Measurements from ENCODE around the gene SDSL. TPM values are rescaled to one million over a fixed set of nuclear protein-coding genes. Genes with fewer than 3 reads are reported as not detected.

The SDSL gene
- total and polyA plus RNA-seq, 2 of the 13 experiments (the other 11 are each of a cell fraction or from before 2014, with no cell fraction given) = 1.2 to 1.7 TPM

GRCh38 chr12:113479590-113480335 is 57.6 kb downstream of the SDSL start (continued):
- TF ChIP-seq SNAPC4 (CRISPR knock-in tag; IDR thresholded peaks at IDR 0.05) (0 out of 2 replicates have a peak, but pooled peaks have one; percentile 27), CBX1 (IDR thresholded peaks at IDR 0.05; ENCODE audit: low read depth) (no peak), ZNF274 (CRISPR knock-in tag; IDR thresholded peaks at IDR 0.05) (no peak), HIC2 (CRISPR knock-in tag; IDR thresholded peaks at IDR 0.05; ENCODE audit: low read depth) (no peak), GATAD2A (CRISPR knock-in tag; IDR thresholded peaks at IDR 0.05) (no peak), AGO2 (optimal IDR thresholded peaks at IDR 0.05; ENCODE audit: low read depth, low read length) (no peak), ZSCAN5A (CRISPR knock-in tag; IDR thresholded peaks at IDR 0.05; ENCODE audit: borderline replicate concordance) (no peak), ZNF609 (CRISPR knock-in tag; IDR thresholded peaks at IDR 0.05; ENCODE audit: borderline replicate concordance) (no peak)
- TF ChIP-seq, protein P1, sequence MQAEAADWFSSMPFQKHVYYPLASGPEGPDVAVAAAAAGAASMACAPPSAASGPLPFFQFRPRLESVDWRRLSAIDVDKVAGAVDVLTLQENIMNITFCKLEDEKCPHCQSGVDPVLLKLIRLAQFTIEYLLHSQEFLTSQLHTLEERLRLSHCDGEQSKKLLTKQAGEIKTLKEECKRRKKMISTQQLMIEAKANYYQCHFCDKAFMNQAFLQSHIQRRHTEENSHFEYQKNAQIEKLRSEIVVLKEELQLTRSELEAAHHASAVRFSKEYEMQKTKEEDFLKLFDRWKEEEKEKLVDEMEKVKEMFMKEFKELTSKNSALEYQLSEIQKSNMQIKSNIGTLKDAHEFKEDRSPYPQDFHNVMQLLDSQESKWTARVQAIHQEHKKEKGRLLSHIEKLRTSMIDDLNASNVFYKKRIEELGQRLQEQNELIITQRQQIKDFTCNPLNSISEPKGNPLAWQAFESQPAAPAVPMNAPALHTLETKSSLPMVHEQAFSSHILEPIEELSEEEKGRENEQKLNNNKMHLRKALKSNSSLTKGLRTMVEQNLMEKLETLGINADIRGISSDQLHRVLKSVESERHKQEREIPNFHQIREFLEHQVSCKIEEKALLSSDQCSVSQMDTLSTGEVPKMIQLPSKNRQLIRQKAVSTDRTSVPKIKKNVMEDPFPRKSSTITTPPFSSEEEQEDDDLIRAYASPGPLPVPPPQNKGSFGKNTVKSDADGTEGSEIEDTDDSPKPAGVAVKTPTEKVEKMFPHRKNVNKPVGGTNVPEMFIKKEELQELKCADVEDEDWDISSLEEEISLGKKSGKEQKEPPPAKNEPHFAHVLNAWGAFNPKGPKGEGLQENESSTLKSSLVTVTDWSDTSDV (CRISPR knock-in tag; IDR thresholded peaks at IDR 0.05) = no peak
- TF ChIP-seq, protein P2, sequence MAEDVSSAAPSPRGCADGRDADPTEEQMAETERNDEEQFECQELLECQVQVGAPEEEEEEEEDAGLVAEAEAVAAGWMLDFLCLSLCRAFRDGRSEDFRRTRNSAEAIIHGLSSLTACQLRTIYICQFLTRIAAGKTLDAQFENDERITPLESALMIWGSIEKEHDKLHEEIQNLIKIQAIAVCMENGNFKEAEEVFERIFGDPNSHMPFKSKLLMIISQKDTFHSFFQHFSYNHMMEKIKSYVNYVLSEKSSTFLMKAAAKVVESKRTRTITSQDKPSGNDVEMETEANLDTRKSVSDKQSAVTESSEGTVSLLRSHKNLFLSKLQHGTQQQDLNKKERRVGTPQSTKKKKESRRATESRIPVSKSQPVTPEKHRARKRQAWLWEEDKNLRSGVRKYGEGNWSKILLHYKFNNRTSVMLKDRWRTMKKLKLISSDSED (CRISPR knock-in tag; IDR thresholded peaks at IDR 0.05) = no peak
